ENCODE measurements around the gene CDH4.

CDH4 gene

GRCh38 chr20:61919675-61920365 lies 667.8 kb downstream of the CDH4 start:
- no peak for DNase-seq (ENCODE audit: low spot score in 2 of 2)
- H3K27ac Mint-ChIP-seq: no peak overlapping the region
- H3K9me3 Mint-ChIP-seq: no peaks in the 10 kb centered on the region
- no peak overlapping the region for H3K4me3 Mint-ChIP-seq
- H3K4me1 Mint-ChIP-seq: peaks cover 2% of the 10 kb centered on the region
- no peaks in the 10 kb centered on the region for H3K36me3 Mint-ChIP-seq
- ATAC-seq: no peak

- ATAC-seq (no peak), DNase-seq (ENCODE audit: low spot score in 2 of 2) (no peak)
- no peaks in the 10 kb centered on the region for H3K36me3 Mint-ChIP-seq
- H3K9me3 Mint-ChIP-seq: no peaks in the 10 kb centered on the region
- no peak overlapping the region for H3K27ac Mint-ChIP-seq
- H3K4me1 Mint-ChIP-seq: no peaks in the 10 kb centered on the region
- H3K4me3 Mint-ChIP-seq: no peak overlapping the region
Measured at GRCh38 chr20:61922411-61922810, 670.4 kb downstream of the CDH4 start.

DNA sequence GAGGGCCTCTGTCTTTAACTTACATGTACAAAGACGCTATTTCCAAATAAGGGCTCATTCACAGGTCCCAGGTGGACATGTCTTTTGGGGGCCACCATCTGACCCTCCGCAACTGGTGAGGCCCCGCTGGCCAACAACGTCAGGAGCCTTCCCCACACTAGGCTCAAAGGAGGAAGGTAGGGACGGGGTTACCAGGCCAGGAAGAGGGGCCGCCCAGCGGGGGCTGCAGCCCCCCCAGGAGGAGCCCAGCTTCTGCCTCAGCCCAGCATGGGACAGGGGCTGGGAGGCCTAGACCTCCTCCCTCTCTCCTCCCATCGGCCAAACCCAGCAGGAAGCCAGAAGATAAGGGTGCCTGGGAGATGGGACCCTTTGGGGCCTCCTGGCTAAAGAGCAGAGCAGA lies 670.9 kb downstream of the CDH4 start:
- Mint-ChIP-seq H3K4me1 (no peaks in the 10 kb centered on the region), H3K4me3 (no peak overlapping the region), H3K27ac (no peak overlapping the region)

GRCh38 chr20:61923371-61924166 lies 671.5 kb downstream of the CDH4 start:
- Mint-ChIP-seq H3K4me3 (no peak overlapping the region), H3K36me3 (no peaks in the 10 kb centered on the region)
- no peak for DNase-seq (ENCODE audit: low spot score in 2 of 2)

More for the DNA sequence above, 670.9 kb downstream of the CDH4 start:
- Mint-ChIP-seq H3K9me3 (no peaks in the 10 kb centered on the region), H3K36me3 (no peaks in the 10 kb centered on the region)
- ATAC-seq: no peak
- no peak for DNase-seq (ENCODE audit: low spot score in 2 of 2)

GRCh38 chr20:61924211-61924857 lies 672.3 kb downstream of the CDH4 start:
- Mint-ChIP-seq H3K4me3 (no peak overlapping the region), H3K9me3 (no peaks in the 10 kb centered on the region), H3K36me3 (no peaks in the 10 kb centered on the region), H3K4me1 (no peaks in the 10 kb centered on the region), H3K27ac (no peak overlapping the region)
- ATAC-seq (no peak), DNase-seq (ENCODE audit: low spot score in 2 of 2) (no peak)

More at GRCh38 chr20:61923371-61924166, 671.5 kb downstream of the CDH4 start:
- Mint-ChIP-seq H3K27ac (no peak overlapping the region), H3K9me3 (no peaks in the 10 kb centered on the region), H3K4me1 (no peaks in the 10 kb centered on the region)
- ATAC-seq: no peak

- Mint-ChIP-seq H3K4me1 (no peaks in the 10 kb centered on the region), H3K27ac (no peak overlapping the region), H3K9me3 (no peaks in the 10 kb centered on the region), H3K36me3 (no peaks in the 10 kb centered on the region), H3K4me3 (no peak overlapping the region)
- DNase-seq (ENCODE audit: low spot score in 2 of 2) (no peak), ATAC-seq (no peak)
Measured at GRCh38 chr20:61924858-61925554, 672.9 kb downstream of the CDH4 start.

DNA sequence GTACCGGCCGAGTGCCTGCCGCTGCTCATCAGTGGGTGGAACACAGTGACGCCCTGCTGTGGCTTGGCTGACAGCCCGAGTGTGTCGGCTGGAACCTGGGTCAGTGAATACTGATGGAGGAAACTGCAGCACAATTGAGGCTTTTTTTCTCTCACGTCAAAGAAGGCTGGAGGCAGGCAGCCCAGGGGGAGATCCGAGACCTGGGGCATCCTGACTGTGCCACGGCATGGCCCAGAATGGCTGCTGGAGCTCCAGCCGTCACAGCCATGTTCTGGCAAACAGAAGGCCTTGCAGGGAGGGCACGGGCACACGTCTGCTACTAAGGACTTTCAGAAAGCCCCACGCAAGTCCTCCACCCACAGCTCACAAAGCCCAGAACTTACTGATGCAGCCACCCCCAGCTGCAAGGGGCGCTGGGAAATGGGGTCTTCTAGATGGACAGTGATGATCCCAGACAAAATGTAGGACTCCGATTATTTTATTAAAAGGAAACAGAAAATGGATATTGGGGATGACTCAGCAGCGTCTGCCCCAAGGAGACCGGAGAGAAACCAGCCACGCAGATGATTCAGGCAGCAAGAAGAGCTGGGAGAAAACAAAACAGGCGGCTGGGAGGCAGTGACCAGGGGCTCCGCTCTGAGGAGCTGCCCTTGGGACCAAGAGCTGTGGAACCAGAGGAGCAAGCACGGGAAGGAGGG lies 673.6 kb downstream of the CDH4 start:
- Mint-ChIP-seq H3K4me1 (no peaks in the 10 kb centered on the region), H3K9me3 (no peaks in the 10 kb centered on the region), H3K27ac (no peak overlapping the region), H3K4me3 (no peak overlapping the region), H3K36me3 (no peaks in the 10 kb centered on the region)
- ATAC-seq (no peak), DNase-seq (ENCODE audit: low spot score in 2 of 2) (no peak)

GRCh38 chr20:61926253-61926613 lies 674.2 kb downstream of the CDH4 start:
- no peak overlapping the region for H3K4me3 Mint-ChIP-seq
- no peak overlapping the region for H3K27ac Mint-ChIP-seq
- H3K36me3 Mint-ChIP-seq: no peaks in the 10 kb centered on the region
- H3K4me1 Mint-ChIP-seq: no peaks in the 10 kb centered on the region
- no peak for ATAC-seq
- DNase-seq (ENCODE audit: low spot score in 2 of 2): no peak
- H3K9me3 Mint-ChIP-seq: no peaks in the 10 kb centered on the region

GRCh38 chr20:61926796-61927192 lies 674.7 kb downstream of the CDH4 start:
- ATAC-seq (no peak), DNase-seq (ENCODE audit: low spot score in 2 of 2) (no peak)
- Mint-ChIP-seq H3K27ac (no peak overlapping the region), H3K4me1 (no peaks in the 10 kb centered on the region), H3K36me3 (no peaks in the 10 kb centered on the region), H3K4me3 (no peak overlapping the region), H3K9me3 (no peaks in the 10 kb centered on the region)

GRCh38 chr20:61927193-61927825 lies 675.2 kb downstream of the CDH4 start:
- no peaks in the 10 kb centered on the region for H3K9me3 Mint-ChIP-seq

DNA sequence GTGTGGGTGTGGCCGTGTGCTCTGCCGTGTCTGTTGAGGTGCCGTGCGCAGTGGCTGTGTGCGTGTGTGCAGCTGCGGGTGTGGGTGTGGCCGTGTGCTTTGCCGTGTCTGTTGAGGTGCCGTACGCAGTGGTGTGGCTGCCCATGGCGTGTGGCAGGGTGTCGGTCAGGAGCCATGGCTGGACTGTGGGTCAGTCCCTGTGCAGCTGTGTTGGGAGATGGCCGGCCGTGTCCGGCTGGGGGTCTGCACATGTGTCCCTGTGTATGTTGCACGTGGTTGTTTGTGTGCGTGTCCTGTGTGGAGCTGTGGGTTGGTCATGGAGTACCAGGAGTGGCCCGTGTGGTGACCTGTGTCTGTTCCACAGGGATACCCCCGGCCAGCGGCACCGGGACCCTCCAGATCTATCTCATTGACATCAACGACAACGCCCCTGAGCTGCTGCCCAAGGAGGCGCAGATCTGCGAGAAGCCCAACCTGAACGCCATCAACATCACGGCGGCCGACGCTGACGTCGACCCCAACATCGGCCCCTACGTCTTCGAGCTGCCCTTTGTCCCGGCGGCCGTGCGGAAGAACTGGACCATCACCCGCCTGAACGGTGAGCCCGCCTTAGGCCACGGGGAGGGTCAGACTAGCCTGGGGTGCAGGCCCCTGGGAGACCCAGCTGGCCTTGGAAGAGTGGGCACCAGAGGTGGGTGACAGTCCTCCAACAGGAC lies 675.9 kb downstream of the CDH4 start:
- no peak for ATAC-seq
- H3K36me3 Mint-ChIP-seq: no peaks in the 10 kb centered on the region

More at GRCh38 chr20:61927193-61927825, 675.2 kb downstream of the CDH4 start:
- H3K36me3 Mint-ChIP-seq: no peaks in the 10 kb centered on the region
- H3K4me1 Mint-ChIP-seq: no peaks in the 10 kb centered on the region
- H3K4me3 Mint-ChIP-seq: no peak overlapping the region
- DNase-seq (ENCODE audit: low spot score in 2 of 2) (no peak), ATAC-seq (no peak)
- no peak overlapping the region for H3K27ac Mint-ChIP-seq

GRCh38 chr20:61929561-61929960 lies 677.5 kb downstream of the CDH4 start:
- H3K4me1 Mint-ChIP-seq: no peaks in the 10 kb centered on the region
- no peaks in the 10 kb centered on the region for H3K36me3 Mint-ChIP-seq
- no peaks in the 10 kb centered on the region for H3K9me3 Mint-ChIP-seq
- no peak overlapping the region for H3K27ac Mint-ChIP-seq
- no peak for DNase-seq (ENCODE audit: low spot score in 2 of 2)
- H3K4me3 Mint-ChIP-seq: no peak overlapping the region
- ATAC-seq: no peak

More for the DNA sequence above, 675.9 kb downstream of the CDH4 start:
- Mint-ChIP-seq H3K4me1 (no peaks in the 10 kb centered on the region), H3K4me3 (no peak overlapping the region), H3K27ac (no peak overlapping the region), H3K9me3 (no peaks in the 10 kb centered on the region)
- DNase-seq (ENCODE audit: low spot score in 2 of 2): no peak

DNA sequence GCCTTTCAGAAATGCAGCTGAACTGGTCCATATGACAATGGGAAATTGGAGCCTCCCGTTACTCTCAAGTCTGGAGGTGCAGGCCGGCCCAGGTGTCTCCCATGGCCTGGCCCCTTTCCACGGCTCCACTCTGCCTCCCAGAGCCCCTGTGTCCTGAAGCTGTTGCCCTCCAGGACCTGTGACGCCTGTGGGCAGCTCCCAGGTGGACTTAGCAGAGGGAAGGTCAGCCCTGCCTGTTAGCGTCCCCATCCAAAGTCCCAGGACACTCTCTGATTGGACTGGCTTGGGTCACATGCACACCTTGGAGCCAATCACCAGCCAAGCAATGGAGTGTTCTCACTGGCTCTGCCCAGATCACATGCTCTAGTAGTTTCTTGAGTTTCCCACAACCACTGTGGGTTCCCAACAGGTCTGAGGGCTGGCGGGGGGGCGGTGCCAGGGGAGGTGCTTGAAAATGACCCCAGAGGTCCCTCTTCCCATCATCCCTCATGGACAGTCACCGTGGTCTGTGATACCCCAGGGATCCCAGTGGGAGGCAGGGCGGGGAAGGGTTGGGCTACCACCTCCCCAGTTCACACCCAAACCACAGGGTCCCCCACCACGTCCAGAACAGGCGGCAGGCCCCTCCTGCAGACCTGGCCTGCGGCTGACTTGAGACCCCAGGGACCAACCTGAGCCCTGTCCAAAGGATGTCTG lies 678.1 kb downstream of the CDH4 start:
- ATAC-seq: no peak
- Mint-ChIP-seq H3K27ac (no peak overlapping the region), H3K9me3 (no peaks in the 10 kb centered on the region), H3K36me3 (no peaks in the 10 kb centered on the region), H3K4me1 (no peaks in the 10 kb centered on the region), H3K4me3 (no peak overlapping the region)
- no peak for DNase-seq (ENCODE audit: low spot score in 2 of 2)

Data from stimulated activated effector memory CD8-positive, alpha-beta T cell treated with anti-CD3 and anti-CD28 coated beads, Interleukin-12 subunit alpha, Interleukin-12 subunit beta, amount 100 ng/mL, for 72 hours (primary cell).